H1 (cell line): Measurements from ENCODE around the gene SCN3B. TPM values are rescaled to one million over a fixed set of nuclear protein-coding genes. Genes with fewer than 3 reads are reported as not detected.
"Not testable (repeated sequence)": the region's sequence is repeated elsewhere in the genome, so short reads cannot be mapped to it uniquely, and the experiment has no call there.

Experiments
- CTCF ChIA-PET: fragments of 300-600 bp; sonication (Branson Sonifier 250); formaldehyde crosslinking; loops from one replicate; lab custom pipeline; 2021; ENCODE audit not compliant: partially characterized antibody; lab: Charles Lee
- POLR2A ChIA-PET: fragments of 300-600 bp; sonication (Branson Sonifier 250); formaldehyde crosslinking; loops from one replicate; lab custom pipeline; 2021; ENCODE audit warnings: inconsistent platforms; ENCODE audit not compliant: partially characterized antibody; lab: Charles Lee
- DNase-seq, 2 experiments: peaks; one replicate each; pipeline versions ENCODE4 v3.0.0 to v3.0.0-alpha.2; 2010 to 2022; ENCODE audit warnings: low spot score in 2 of 2, low read depth in 1 of 2, mixed read lengths in 1 of 2
- FAIRE-seq: peaks from 2 replicates; lab custom pipeline; 2011; peaks lifted over from hg19 to GRCh38; lab: Jason Lieb, UNC
- H2AFZ ChIP-seq: 2 replicates; pipeline ENCODE4 v1.8.1; 2012; ENCODE audit warnings: low read length, inconsistent platforms
- H2AK5ac ChIP-seq: 2 replicates; pipeline ENCODE4 v1.6.1; 2013; ENCODE audit warnings: low read depth, low read length
- H2BK120ac ChIP-seq: replicated peaks from 2 replicates; pipeline ENCODE3; 2013; ENCODE audit warnings: low read depth, low read length, inconsistent platforms
- H2BK12ac ChIP-seq: 2 replicates; pipeline ENCODE4 v1.6.1; 2013; ENCODE audit warnings: low read depth, low read length
- H2BK15ac ChIP-seq: 2 replicates; pipeline ENCODE4 v1.6.1; 2013; ENCODE audit warnings: low read length
- H2BK20ac ChIP-seq: 2 replicates; pipeline ENCODE4 v1.6.1; 2013; ENCODE audit warnings: low read length
- H2BK5ac ChIP-seq: 2 replicates; pipeline ENCODE4 v1.6.1; 2013; ENCODE audit warnings: low read depth, low read length
- H3K14ac ChIP-seq: 2 replicates; pipeline ENCODE4 v1.6.1; 2013; ENCODE audit warnings: inconsistent platforms; ENCODE audit not compliant: insufficient read length
- H3K18ac ChIP-seq: 2 replicates; pipeline ENCODE4 v1.6.1; 2013; ENCODE audit warnings: low read length; ENCODE audit errors: extremely low read depth
- H3K23ac ChIP-seq: 2 replicates; pipeline ENCODE4 v1.6.1; 2013; ENCODE audit warnings: inconsistent platforms; ENCODE audit not compliant: insufficient read length
- H3K23me2 ChIP-seq: 2 replicates; pipeline ENCODE4 v1.6.1; 2013; ENCODE audit warnings: low read depth, low read length
- H3K27ac ChIP-seq: 2 replicates; pipeline ENCODE4 v1.6.1; 2011; ENCODE audit warnings: low read depth, low read length, inconsistent platforms
- H3K27me3 ChIP-seq, 4 experiments: replicated peaks in 1 of 4; 1 replicate in 1 of 4; 2 replicates in 3 of 4; pipeline versions ENCODE4 v1.6.1 to v1.8.1; 2011 to 2013; ENCODE audit warnings: low read length in 3 of 4, mild to moderate bottlenecking in 3 of 4, inconsistent platforms in 2 of 4, mixed read lengths in 2 of 4, moderate library complexity in 1 of 4; ENCODE audit not compliant: control insufficient read depth in 3 of 4, insufficient read depth in 3 of 4; ENCODE audit errors: extremely low read depth in 1 of 4
- H3K36me3 ChIP-seq, 4 experiments: 2 replicates each; pipeline versions ENCODE4 v1.6.1 to v1.8.1; 2011 to 2013; ENCODE audit warnings: mild to moderate bottlenecking in 4 of 4, low read length in 3 of 4, moderate library complexity in 2 of 4, control low read depth in 1 of 4, inconsistent platforms in 1 of 4; ENCODE audit not compliant: insufficient read depth in 4 of 4, control insufficient read depth in 2 of 4
- H3K4ac ChIP-seq: replicated peaks from 2 replicates; pipeline ENCODE3; 2013; ENCODE audit warnings: low read length, low read depth, mixed read lengths, inconsistent platforms; ENCODE audit not compliant: insufficient read length
- H3K4me1 ChIP-seq, 4 experiments: replicated peaks in 1 of 4; 1 replicate in 1 of 4; 2 replicates in 3 of 4; pipeline versions ENCODE4 v1.6.1 to v1.8.1; 2011 to 2013; ENCODE audit warnings: low read length in 3 of 4, inconsistent platforms in 2 of 4, mixed read lengths in 1 of 4; ENCODE audit not compliant: insufficient read depth in 4 of 4, control insufficient read depth in 3 of 4
- H3K4me2 ChIP-seq, 2 experiments: 2 replicates each; pipeline versions ENCODE4 v1.6.1 to v1.8.1; 2011 to 2013; ENCODE audit warnings: low read depth in 2 of 2, low read length in 2 of 2, control low read depth in 1 of 2, inconsistent platforms in 1 of 2, mild to moderate bottlenecking in 1 of 2; ENCODE audit not compliant: insufficient read depth in 1 of 2
- H3K4me3 ChIP-seq, 4 experiments: fragments of 200-600, 300-600 bp in 1 of 4; sonication (generic), shearing (Covaris generic), sonication (Bioruptor Twin) in 1 of 4; 2 replicates each; pipeline versions ENCODE4 v1.5.1 to v1.8.1; 2011 to 2016; ENCODE audit warnings: low read length in 4 of 4, low read depth in 3 of 4, control low read depth in 2 of 4, inconsistent platforms in 2 of 4, mild to moderate bottlenecking in 2 of 4, mixed read lengths in 1 of 4, moderate library complexity in 1 of 4; ENCODE audit not compliant: insufficient read depth in 2 of 4; ENCODE audit errors: extremely low read depth in 1 of 4
- H3K56ac ChIP-seq: replicated peaks from 2 replicates; pipeline ENCODE3; 2013; ENCODE audit warnings: low read depth, mild to moderate bottlenecking, mixed read lengths, low read length, inconsistent platforms; ENCODE audit not compliant: insufficient read length
- H3K79me1 ChIP-seq: 2 replicates; pipeline ENCODE4 v1.6.1; 2013; ENCODE audit warnings: low read depth, low read length, control low read depth
- H3K79me2 ChIP-seq, 2 experiments: 2 replicates each; pipeline versions ENCODE4 v1.6.1 to v1.8.1; 2012 to 2013; ENCODE audit warnings: low read length in 2 of 2, mild to moderate bottlenecking in 2 of 2, inconsistent platforms in 1 of 2; ENCODE audit not compliant: insufficient read depth in 2 of 2, control insufficient read depth in 1 of 2
- H3K9ac ChIP-seq, 4 experiments: replicated peaks in 1 of 4; 1 replicate in 1 of 4; 2 replicates in 3 of 4; pipeline versions ENCODE4 v1.6.1 to v1.8.1; 2011 to 2013; ENCODE audit warnings: low read depth in 3 of 4, low read length in 3 of 4, control low read depth in 2 of 4, mild to moderate bottlenecking in 2 of 4, moderate library complexity in 2 of 4, inconsistent platforms in 1 of 4; ENCODE audit errors: extremely low read depth in 1 of 4
- H3K9me3 ChIP-seq, 2 experiments: 2 replicates each; pipeline versions ENCODE4 v1.6.1 to v1.8.1; 2012 to 2013; ENCODE audit warnings: mild to moderate bottlenecking in 2 of 2, moderate library complexity in 2 of 2, control low read depth in 1 of 2, inconsistent platforms in 1 of 2, low read depth in 1 of 2, low read length in 1 of 2, mixed read lengths in 1 of 2; ENCODE audit not compliant: insufficient read depth in 2 of 2
- H4K20me1 ChIP-seq, 2 experiments: replicated peaks in 1 of 2; 2 replicates each; pipeline versions ENCODE3 to v1.8.1; 2011 to 2013; ENCODE audit warnings: inconsistent platforms in 2 of 2, low read length in 2 of 2, mild to moderate bottlenecking in 1 of 2; ENCODE audit not compliant: insufficient read depth in 2 of 2, control insufficient read depth in 1 of 2
- H4K5ac ChIP-seq: 2 replicates; pipeline ENCODE4 v1.6.1; 2013; ENCODE audit warnings: low read length, low read depth, mixed read lengths, inconsistent platforms; ENCODE audit not compliant: insufficient read length
- H4K8ac ChIP-seq: 2 replicates; pipeline ENCODE4 v1.8.0; 2013; ENCODE audit warnings: mild to moderate bottlenecking, moderate library complexity, low read length, inconsistent platforms; ENCODE audit not compliant: insufficient read depth; ENCODE audit errors: extremely low read depth
- H4K91ac ChIP-seq: replicated peaks from 2 replicates; pipeline ENCODE3; 2013; ENCODE audit warnings: low read length, mixed read lengths, inconsistent platforms; ENCODE audit not compliant: insufficient read length
- WGBS, 2 experiments: shearing (Covaris generic) in 1 of 2; methylation state at CpG; one replicate each; pipeline versions ENCODE4 v1.1.6 to v1.1.7; 2013 to 2015; ENCODE audit warnings: low lambda C conversion rate in 2 of 2, mixed read lengths in 2 of 2, inconsistent platforms in 1 of 2, low coverage in 1 of 2, missing lambda C conversion rate in 1 of 2; ENCODE audit not compliant: insufficient replicate concordance in 2 of 2, insufficient coverage in 1 of 2, insufficient read length in 1 of 2; ENCODE audit errors: extremely low coverage in 1 of 2, missing lambda C conversion rate in 1 of 2; 5-methylcytosine and 5-hydroxymethylcytosine counted together
- polyA plus RNA-seq, 7 experiments: library from polyadenylated mRNA; depleted of rRNA in 3 of 7; stranded (reverse) in 5 of 7; unstranded in 2 of 7; fragments of >200 nt in 5 of 7; fragments of 200-250 nt in 2 of 7; gene quantifications; 1 replicate in 5 of 7; 2 replicates in 1 of 7; 4 replicates in 1 of 7; pipeline versions ENCODE4 v1.2.1 to v1.2.3, GENCODE V29; 2011 to 2013; ENCODE audit warnings: missing spikeins in 2 of 7, mixed read lengths in 2 of 7
- total RNA-seq: library from RNA; stranded (reverse); fragmentation: NEBNext Ultra II Directional; extraction: Animal tissue kit (Norgen Biotek cat#: 25700); gene quantifications from 2 replicates; pipeline ENCODE4 v1.2.1, GENCODE V29; 2021

SCN3B gene
- total and polyA plus RNA-seq, 2 of the 8 experiments (the other 6 are each of a cell fraction or from before 2014, with no cell fraction given): 0.67 to 1.1 TPM

DNA sequence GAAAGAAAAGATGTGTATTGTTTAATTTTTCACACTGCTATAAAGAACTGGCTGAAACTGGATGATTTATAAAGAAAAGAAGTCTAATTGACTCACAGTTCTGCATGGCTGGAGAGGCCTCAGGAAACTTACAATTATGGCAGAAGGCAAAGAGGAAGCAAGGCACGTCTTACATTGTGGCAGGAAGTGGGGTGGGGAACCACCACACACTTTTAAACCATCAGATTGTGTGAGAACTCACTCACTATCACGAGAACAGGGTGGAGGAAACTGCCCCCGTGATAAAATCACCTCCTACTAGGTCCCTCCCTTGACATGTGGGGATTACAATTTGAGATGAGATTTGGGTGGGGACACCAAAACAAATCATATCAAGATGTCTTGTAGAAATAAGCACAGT, 5.5 kb upstream of the SCN3B start:
- DNase-seq, H3K27ac ChIP-seq, H4K5ac ChIP-seq, H3K56ac ChIP-seq, H4K20me1 ChIP-seq, H2AFZ ChIP-seq, H3K79me1 ChIP-seq, POLR2A ChIA-PET, H3K4me3 ChIP-seq, H3K14ac ChIP-seq, H2BK20ac ChIP-seq, H3K4me2 ChIP-seq, H2BK15ac ChIP-seq, H3K9me3 ChIP-seq, H3K79me2 ChIP-seq, H2AK5ac ChIP-seq, H2BK12ac ChIP-seq, H3K36me3 ChIP-seq, H3K18ac ChIP-seq, H4K91ac ChIP-seq, H2BK120ac ChIP-seq, H3K23me2 ChIP-seq, H4K8ac ChIP-seq, H3K4me1 ChIP-seq, FAIRE-seq, H2BK5ac ChIP-seq, H3K9ac ChIP-seq, H3K4ac ChIP-seq, H3K23ac ChIP-seq: not testable (repeated sequence)
- WGBS, 2 experiments: 86% methylated on average over 3 of the region's 3 CpGs; no CpG with 5 or more reads in 1 of the 2 experiments
- peaks cover 4 to 13% (median 7%) of the 10 kb centered on the region in 4 experiments; a peak in 5 of 7 replicates for H3K27me3 ChIP-seq
- CTCF ChIA-PET: interaction anchor here (1.3 kb wide), 1 partner anchor 48 kb away, joined by 4 read pairs; no protein-coding TSS in a partner anchor
